ENCODE data around the gene SPRED3. TPM values are rescaled to one million over a fixed set of nuclear protein-coding genes. Genes with fewer than 3 reads are reported as not detected.
A peak's percentile ranks its signal among the peaks of the same experiment; 100 is the strongest.

Gene SPRED3
- total RNA-seq, 1 experiment from 2014 or later = 3.5 TPM

DNA sequence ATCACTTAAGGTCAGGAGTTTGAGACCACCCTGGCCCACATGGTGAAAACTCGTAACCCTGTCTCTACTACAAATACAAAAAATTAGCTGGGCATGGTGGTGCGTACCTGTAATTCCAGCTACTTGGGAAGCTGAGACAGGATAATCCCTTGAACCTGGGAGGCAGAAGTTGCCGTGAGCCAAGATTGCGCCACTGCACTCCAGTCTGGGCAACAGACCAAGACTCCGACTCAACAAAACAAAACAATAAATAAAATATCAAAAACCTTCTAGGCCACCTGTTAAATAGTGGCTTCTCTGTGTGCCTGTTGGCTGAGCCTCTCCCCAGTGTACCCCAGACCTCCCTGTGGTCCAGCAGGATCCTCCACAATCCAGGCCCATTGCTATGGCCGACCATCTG lies 17.4 kb upstream of the SPRED3 start:
- Histone ChIP-seq H3K4me3 (ENCODE audit: low read depth, low read length) (no peak overlapping the region), H3K4me1 (0 out of 2 replicates have a peak, but pooled peaks cover 4% of the 10 kb centered on the region), H3K36me3 (ENCODE audit: control insufficient read depth, insufficient read depth, low read length) (no peaks in the 10 kb centered on the region), H3K27me3 (replicated peaks; ENCODE audit: control insufficient read depth, insufficient read depth, low read length) (no peaks in the 10 kb centered on the region), H3K9me3 (no peaks in the 10 kb centered on the region)
- TF ChIP-seq, protein P1, sequence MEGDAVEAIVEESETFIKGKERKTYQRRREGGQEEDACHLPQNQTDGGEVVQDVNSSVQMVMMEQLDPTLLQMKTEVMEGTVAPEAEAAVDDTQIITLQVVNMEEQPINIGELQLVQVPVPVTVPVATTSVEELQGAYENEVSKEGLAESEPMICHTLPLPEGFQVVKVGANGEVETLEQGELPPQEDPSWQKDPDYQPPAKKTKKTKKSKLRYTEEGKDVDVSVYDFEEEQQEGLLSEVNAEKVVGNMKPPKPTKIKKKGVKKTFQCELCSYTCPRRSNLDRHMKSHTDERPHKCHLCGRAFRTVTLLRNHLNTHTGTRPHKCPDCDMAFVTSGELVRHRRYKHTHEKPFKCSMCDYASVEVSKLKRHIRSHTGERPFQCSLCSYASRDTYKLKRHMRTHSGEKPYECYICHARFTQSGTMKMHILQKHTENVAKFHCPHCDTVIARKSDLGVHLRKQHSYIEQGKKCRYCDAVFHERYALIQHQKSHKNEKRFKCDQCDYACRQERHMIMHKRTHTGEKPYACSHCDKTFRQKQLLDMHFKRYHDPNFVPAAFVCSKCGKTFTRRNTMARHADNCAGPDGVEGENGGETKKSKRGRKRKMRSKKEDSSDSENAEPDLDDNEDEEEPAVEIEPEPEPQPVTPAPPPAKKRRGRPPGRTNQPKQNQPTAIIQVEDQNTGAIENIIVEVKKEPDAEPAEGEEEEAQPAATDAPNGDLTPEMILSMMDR (IDR thresholded peaks at IDR 0.05; ENCODE audit: insufficient read depth in 1 of 2, low read depth in 1 of 2, low read length in 1 of 2, severe bottlenecking in 1 of 2, unreplicated experiment in 1 of 2) = no peak
- peaks cover 12% of the 10 kb centered on the region for H3K4me1 Mint-ChIP-seq (ENCODE audit: low read depth, unreplicated experiment)
- H3K9me3 Mint-ChIP-seq (ENCODE audit: unreplicated experiment) = no peaks in the 10 kb centered on the region
- H3K27ac Mint-ChIP-seq (ENCODE audit: unreplicated experiment) = no peak overlapping the region
- intact Hi-C loops (cut with micrococcal nuclease; ENCODE audit: unreplicated experiment) = no loop called here
- BruUV-seq (replicated peaks) = no TSS peak
- H3K27me3 Mint-ChIP-seq (ENCODE audit: insufficient read depth, unreplicated experiment) = no peaks in the 10 kb centered on the region
- peaks cover 14% of the 10 kb centered on the region for H3K36me3 Mint-ChIP-seq (ENCODE audit: insufficient read depth, unreplicated experiment)
- DNase-seq = no peak
- ChIA-PET CTCF (interaction anchor here (0.8 kb wide), 1 partner anchor 17 kb away, joined by 6 read pairs; the partner anchor contains the start of gene GGN), POLR2A (no interaction called here)
- no peak overlapping the region for H3K4me3 Mint-ChIP-seq (ENCODE audit: unreplicated experiment)

DNA sequence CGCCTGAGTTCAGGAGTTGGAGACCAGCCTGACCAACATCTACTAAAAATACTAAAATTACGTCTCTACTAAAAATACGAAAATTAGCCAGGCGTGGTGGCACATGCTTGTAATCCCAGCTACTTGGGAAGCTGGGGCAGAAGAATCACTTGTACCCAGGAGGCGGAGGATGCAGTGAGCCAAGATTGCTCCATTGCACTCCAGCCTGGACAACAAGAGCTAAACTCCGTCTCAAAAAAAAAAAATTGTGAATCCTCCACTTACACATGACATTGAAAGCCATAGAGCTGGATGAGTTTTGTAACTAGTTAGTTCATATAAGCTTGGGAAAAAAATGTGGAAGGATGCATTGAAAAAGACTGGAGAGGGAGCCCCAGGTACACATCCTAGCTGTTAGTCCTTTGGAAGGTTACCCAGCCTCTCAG lies 14.6 kb upstream of the SPRED3 start:
- no peak for DNase-seq
- no peaks in the 10 kb centered on the region for H3K27me3 Mint-ChIP-seq (ENCODE audit: insufficient read depth, unreplicated experiment)
- H3K4me1 ChIP-seq = 0 out of 2 replicates have a peak, but pooled peaks cover 4% of the 10 kb centered on the region
- no peaks in the 10 kb centered on the region for H3K27me3 ChIP-seq (replicated peaks; ENCODE audit: control insufficient read depth, insufficient read depth, low read length)
- POLR2A ChIA-PET = interaction anchor here (0.6 to 1.9 kb wide), 19 partner anchors 10 to 475 kb away, joined by 3 to 26 read pairs (median 4); partner anchors contain the start of genes C19orf33, EIF3K, FAM98C and GGN
- peaks cover 29% of the 10 kb centered on the region for H3K36me3 Mint-ChIP-seq (ENCODE audit: insufficient read depth, unreplicated experiment)
- intact Hi-C loops (cut with micrococcal nuclease; ENCODE audit: unreplicated experiment) = loop anchor here (1.0 kb wide), 3 partner anchors 13 to 38 kb away; no protein-coding TSS in a partner anchor
- CTCF ChIA-PET = interaction anchor here (0.5 to 2.8 kb wide), 19 partner anchors 13 to 442 kb away, joined by 3 to 58 read pairs (median 3); partner anchors contain the start of genes CATSPERG, FAM98C, GGN and KCNK6
- no peaks in the 10 kb centered on the region for H3K9me3 ChIP-seq
- H3K9me3 Mint-ChIP-seq (ENCODE audit: unreplicated experiment) = no peaks in the 10 kb centered on the region
- H3K36me3 ChIP-seq (ENCODE audit: control insufficient read depth, insufficient read depth, low read length) = no peaks in the 10 kb centered on the region
- peak overlapping the region; percentile 90 for H3K4me3 Mint-ChIP-seq (ENCODE audit: unreplicated experiment)
- peak overlapping the region; percentile 92 for H3K27ac Mint-ChIP-seq (ENCODE audit: unreplicated experiment)
- H3K4me3 ChIP-seq (ENCODE audit: low read depth, low read length) = peak overlapping the region; percentile 46
- peaks cover 12% of the 10 kb centered on the region for H3K4me1 Mint-ChIP-seq (ENCODE audit: low read depth, unreplicated experiment)
- BruUV-seq (replicated peaks) = TSS peak; percentile 97
- TF ChIP-seq, protein P1 (IDR thresholded peaks at IDR 0.05; ENCODE audit: insufficient read depth in 1 of 2, low read depth in 1 of 2, low read length in 1 of 2, severe bottlenecking in 1 of 2, unreplicated experiment in 1 of 2) = no peak

DNA sequence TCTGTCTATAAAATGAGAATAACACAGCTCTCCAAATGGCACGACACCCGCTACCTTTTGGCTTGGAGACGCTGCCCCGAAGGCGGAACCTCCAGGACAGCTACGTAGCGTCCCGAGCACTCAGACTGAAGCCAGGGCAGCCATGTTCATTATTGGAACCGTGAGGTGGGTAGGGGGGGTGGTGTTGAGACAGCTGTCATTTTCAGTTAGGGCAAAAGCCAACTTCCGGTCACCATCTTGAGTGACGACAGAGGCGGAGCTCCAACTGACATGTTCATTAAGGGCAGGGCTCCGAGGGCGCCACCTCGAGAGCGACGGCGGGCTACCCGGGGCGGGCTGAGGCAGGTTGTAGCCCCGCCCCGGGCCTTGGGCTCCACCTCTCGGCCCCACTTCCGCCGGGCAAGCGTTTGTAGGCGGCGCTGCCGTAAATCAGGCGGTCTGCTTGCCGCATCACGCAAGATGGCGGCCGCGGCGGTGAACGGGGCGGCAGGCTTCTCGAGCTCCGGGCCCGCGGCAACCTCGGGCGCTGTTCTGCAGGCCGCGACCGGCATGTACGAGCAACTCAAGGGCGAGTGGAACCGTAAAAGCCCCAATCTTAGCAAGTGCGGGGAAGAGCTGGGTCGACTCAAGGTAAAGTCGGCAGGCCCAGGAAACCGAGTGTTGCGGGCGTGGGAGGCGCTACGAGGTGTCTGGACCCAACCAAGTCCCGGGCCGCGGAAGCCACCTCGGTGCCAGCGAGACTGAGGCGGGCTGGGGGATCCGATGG lies 14.0 kb upstream of the SPRED3 start, which contains the start of gene PSMD8:
PSMD8 (plus strand) TSS at position 240 of the 766 bp plus-strand sequence; CDS start at position 271, 31 bp downstream.
- H3K4me3 ChIP-seq (ENCODE audit: low read depth, low read length) = peak within 1 kb of the TSS; percentile 95
- no peaks in the 10 kb centered on the region for H3K9me3 Mint-ChIP-seq (ENCODE audit: unreplicated experiment)

More for the DNA sequence above, 14.0 kb upstream of the SPRED3 start, which contains the start of gene PSMD8:
- Histone ChIP-seq H3K4me1 (0 out of 2 replicates have a peak, but pooled peaks cover 4% of the 10 kb centered on the region), H3K9me3 (no peaks in the 10 kb centered on the region), H3K36me3 (ENCODE audit: control insufficient read depth, insufficient read depth, low read length) (no peaks in the 10 kb centered on the region; the same call in 1 of the 2 replicates), H3K27me3 (replicated peaks; ENCODE audit: control insufficient read depth, insufficient read depth, low read length) (no peaks in the 10 kb centered on the region)
- peak within 1 kb of the TSS; percentile 90 for H3K4me3 Mint-ChIP-seq (ENCODE audit: unreplicated experiment)
- peaks cover 34% of the 10 kb centered on the region for H3K36me3 Mint-ChIP-seq (ENCODE audit: insufficient read depth, unreplicated experiment)
- intact Hi-C loops (cut with micrococcal nuclease; ENCODE audit: unreplicated experiment) = loop anchor here (1.0 kb wide), 3 partner anchors 13 to 38 kb away; no protein-coding TSS in a partner anchor
- no peaks in the 10 kb centered on the region for H3K27me3 Mint-ChIP-seq (ENCODE audit: insufficient read depth, unreplicated experiment)
- TF ChIP-seq, protein P1 (IDR thresholded peaks at IDR 0.05; ENCODE audit: insufficient read depth in 1 of 2, low read depth in 1 of 2, low read length in 1 of 2, severe bottlenecking in 1 of 2, unreplicated experiment in 1 of 2) = peak in 1 of 2 experiments; percentile 48
- CTCF ChIA-PET = interaction anchor here (0.5 to 2.8 kb wide), 20 partner anchors 13 to 442 kb away, joined by 3 to 58 read pairs (median 4); partner anchors contain the start of genes CATSPERG, FAM98C, GGN and KCNK6
- peaks cover 12% of the 10 kb centered on the region for H3K4me1 Mint-ChIP-seq (ENCODE audit: low read depth, unreplicated experiment)
- POLR2A ChIA-PET = interaction anchor here (0.6 to 1.9 kb wide), 21 partner anchors 10 to 475 kb away, joined by 3 to 26 read pairs (median 4); partner anchors contain the start of genes C19orf33, EIF3K, FAM98C and GGN
- BruUV-seq (replicated peaks) = no TSS peak
- H3K27ac Mint-ChIP-seq (ENCODE audit: unreplicated experiment) = peak within 1 kb of the TSS; percentile 92
- DNase-seq = peak; percentile 99
